HG03064 (cell line): Measurements from ENCODE around the gene TAF1A.
"Not testable (repeated sequence)": the region's sequence is repeated elsewhere in the genome, so short reads cannot be mapped to it uniquely, and the experiment has no call there.

Source experiments
- ATAC-seq: cut with Tn5 transposase; IDR thresholded peaks from one replicate; pipeline ENCODE4 v1.9.1; 2021; ENCODE audit warnings: low read depth; ENCODE audit not compliant: unreplicated experiment

TAF1A gene

DNA sequence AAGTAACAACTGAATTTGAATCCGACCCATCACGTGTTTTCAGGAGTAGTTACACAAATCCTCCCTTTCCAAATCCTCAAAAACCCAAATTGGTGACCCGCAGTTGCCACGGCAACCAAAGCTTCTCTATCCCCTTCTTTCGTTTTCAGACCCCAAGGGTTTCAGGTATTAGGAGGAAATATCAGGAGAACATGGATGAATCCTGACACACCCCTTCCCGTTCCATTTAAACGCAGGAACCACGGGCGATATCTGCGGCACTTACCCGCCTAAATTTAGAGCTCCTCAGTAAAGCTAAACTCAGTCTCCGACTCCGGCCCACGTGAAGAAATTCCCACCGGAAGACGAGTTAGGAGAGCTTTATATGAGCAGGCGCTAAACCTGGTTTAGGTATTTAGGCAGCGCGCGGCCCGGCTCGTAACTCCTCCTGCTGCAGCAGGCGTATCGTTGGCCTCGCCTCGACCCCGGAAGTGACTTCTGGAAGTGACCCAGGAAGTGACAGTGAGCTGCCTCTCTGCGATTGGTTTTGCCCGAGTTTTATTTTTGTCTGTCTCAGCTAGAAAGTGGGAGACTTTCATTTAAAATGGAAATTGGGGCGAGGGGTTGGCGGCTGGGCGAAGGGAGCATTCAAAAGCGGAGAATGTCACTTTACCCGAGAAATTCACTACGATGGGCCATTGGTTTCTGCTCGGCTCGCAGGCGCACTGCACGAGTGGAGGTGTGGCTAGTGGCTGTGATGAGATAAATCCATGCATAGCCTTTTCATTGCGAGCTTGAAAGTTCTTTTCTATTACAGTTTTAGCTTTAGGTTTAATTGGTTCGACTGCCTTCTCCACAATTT, at the start of gene TAF1A:
TAF1A (minus strand) TSS at position 472 of the 841 bp plus-strand sequence.
- ATAC-seq, result peak; percentile 99

GRCh38 chr1:222634180-222635013, 44.7 kb upstream of the TAF1A start:
- ATAC-seq, result no peak

- no peak for ATAC-seq
These were observed 43.0 kb upstream of the TAF1A start for GRCh38 chr1:222632749-222633148.

GRCh38 chr1:222631611-222632208, 42.0 kb upstream of the TAF1A start:
- ATAC-seq, result no peak

GRCh38 chr1:222629921-222630535, 40.3 kb upstream of the TAF1A start:
- no peak for ATAC-seq

- ATAC-seq, result no peak
These were observed 37.5 kb upstream of the TAF1A start for GRCh38 chr1:222627232-222627631.

GRCh38 chr1:222624214-222624613, 34.5 kb upstream of the TAF1A start:
- ATAC-seq, result no peak

GRCh38 chr1:222623458-222623857, 33.7 kb upstream of the TAF1A start:
- ATAC-seq, result no peak

- ATAC-seq, result no peak
These were observed 33.0 kb upstream of the TAF1A start for GRCh38 chr1:222622765-222623164.

GRCh38 chr1:222620566-222620965, 30.8 kb upstream of the TAF1A start:
- ATAC-seq, result peak; percentile 39

DNA sequence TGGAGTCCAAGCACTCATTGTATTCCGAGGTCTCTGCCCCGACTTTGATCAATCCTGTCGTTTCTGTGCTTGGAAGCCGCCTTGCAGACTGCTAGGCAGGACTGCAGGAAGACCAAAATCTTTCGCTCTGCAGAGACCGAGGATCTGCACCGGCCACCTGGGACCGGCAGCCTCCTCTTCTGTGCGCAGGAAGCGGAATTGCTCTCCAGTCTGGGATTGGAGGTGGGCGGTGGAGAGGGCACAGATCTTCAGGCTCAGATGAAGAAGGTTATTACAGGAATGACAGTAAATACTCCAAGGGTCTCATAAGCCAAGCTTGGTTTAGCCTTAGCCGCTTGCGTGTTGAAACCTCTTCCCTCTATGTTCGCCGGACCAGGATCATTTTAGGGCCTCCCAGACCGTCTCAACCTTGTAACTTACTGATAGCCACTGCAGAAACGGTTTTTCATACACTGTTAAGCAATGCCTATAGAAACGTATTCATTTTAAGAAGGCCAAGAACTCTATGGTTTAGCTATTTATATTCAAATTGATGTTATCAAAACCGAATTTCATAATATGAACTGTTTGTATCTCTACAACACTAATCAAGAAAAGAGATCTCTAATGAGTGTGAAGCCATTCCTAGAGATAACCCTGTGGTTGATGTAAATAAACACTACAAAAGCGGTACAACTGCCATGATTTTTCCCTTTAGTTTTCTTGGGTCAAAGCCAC, 29.3 kb upstream of the TAF1A start:
- ATAC-seq, result no peak

DNA sequence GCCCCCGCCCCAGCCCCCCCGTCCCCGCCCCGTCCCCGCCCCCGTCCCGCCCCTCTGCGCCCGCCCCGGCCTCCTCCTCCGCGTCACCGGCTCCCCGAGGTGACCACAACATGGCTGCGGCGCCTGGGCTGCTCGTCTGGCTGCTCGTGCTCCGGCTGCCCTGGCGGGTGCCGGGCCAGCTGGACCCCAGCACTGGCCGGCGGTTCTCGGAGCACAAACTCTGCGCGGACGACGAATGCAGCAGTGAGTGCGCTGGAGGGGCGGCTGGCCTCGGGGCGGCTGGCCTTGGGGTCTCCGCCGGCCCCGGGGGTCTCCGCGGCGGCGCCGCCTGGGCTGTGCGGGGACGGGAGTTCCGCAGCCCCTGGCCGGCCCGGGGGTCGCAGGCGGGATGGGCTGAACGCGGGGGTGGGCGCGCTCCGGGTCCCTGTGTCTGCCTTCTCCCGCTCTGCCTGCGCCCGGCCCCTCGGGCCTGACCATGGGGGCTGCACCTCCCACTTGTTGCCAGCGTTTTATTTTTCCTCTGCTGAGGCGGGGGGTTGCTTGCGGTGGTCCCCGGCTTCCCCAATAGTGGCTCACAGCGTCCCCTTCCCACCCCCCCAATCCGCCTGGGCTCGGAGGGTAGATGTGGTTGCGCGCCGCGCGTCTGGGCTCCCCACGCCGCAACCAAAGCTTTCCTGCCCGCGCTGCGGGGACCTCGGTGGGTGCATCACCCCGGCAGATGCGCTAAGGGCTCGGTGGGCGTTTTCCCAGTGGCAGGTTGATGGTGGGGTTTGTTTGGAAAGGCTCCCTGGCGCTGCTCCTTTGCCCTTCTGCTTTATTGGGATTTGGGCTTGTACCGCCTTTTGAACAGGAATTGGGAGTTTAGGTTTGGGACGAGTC, 28.5 kb upstream of the TAF1A start, which contains the start of gene MIA3:
MIA3 (plus strand) TSS at position 97 of the 879 bp plus-strand sequence; CDS start at position 111, 14 bp downstream.
- peak; percentile 58 for ATAC-seq

DNA sequence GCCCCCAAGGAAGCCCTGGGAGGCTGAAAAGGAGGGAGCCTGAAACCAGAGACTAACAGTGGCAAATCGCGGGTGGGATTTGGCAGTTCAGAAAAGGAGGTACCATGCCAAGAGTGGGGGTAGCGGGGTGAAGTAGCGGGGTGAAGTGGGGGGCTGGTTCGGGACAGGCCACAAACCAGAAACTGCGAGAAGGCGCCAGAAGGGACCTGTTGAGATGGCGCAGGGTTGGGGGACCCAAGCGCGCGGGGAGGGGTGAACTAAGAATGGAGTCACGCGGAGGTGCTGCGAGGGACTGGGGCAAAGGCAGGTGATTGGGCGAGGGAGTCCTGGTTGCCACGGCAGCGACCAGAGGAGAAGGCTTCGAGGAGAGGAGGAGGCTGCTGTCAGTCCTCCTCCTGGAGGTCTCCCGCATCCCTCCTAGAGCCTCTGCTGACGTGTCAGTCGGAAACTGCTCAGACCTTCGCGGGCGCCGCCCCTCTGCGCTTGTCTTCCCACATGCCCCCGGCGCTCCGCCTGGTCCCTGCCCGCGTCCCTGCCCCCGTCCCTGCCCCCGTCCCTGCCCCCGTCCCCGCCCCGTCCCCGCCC, 27.7 kb upstream of the TAF1A start:
- ATAC-seq, result peak; percentile 66

GRCh38 chr1:222616525-222616924, 26.8 kb upstream of the TAF1A start:
- no peak for ATAC-seq

DNA sequence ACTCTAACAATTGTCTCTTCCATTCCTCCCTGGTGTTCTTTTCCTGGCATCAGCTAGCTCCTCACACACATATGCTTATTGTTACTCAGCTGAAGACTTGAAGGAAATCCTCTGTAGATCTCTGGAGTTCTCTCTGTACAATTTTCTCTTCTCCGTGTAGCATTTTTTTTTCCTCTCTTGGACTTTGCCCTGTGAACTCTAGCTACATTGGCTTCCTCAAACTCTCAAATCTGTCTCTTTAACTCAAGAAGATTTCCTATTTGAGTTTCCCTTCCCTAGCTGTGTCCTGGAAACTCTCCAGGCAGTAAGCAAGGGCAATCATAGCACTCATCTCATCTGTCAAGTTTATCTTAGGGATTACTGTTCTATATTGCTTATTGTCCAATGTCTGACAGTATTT, 23.9 kb upstream of the TAF1A start:
- ATAC-seq, result no peak

GRCh38 chr1:222610728-222611127, 21.0 kb upstream of the TAF1A start:
- no peak for ATAC-seq

- not testable (repeated sequence) for ATAC-seq
These were observed 19.4 kb upstream of the TAF1A start for GRCh38 chr1:222609111-222609510.

GRCh38 chr1:222606757-222607156, 17.0 kb upstream of the TAF1A start:
- ATAC-seq, result no peak

- no peak for ATAC-seq
These were observed 11.5 kb upstream of the TAF1A start for GRCh38 chr1:222601257-222601656.
